IPS-18c (cell line): ENCODE results near the gene PBXIP1.

Experiments used
- H3K4me3 ChIP-seq: 2 replicates; pipeline ENCODE4 v1.7.0; 2013; ENCODE audit warnings: low read depth, mild to moderate bottlenecking, low read length, moderate library complexity; ENCODE audit not compliant: insufficient read depth
- H3K9me3 ChIP-seq: one replicate; pipeline ENCODE4 v1.6.1; 2013; ENCODE audit warnings: mild to moderate bottlenecking, low read length, moderate library complexity; ENCODE audit not compliant: control insufficient read depth, insufficient read depth

PBXIP1 gene

DNA sequence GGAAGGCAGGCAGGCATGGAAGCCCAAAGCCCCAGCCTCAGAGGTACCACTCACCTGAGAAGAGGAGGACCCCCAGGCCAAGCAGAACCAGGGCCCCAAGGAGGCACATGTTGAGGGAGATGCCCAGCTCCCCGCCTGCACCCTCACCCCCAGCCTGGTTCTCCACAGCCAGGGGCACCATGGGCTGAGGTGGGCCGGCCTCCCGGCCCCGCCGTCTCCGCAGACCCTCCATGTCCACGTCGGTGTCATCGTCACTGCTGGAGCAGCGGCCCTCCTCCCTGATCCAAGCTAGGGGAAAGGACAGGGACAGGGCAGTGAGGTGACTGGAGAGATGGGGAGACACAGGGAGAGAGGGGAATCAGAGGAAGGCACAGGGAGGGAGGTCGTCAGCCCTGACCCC lies 7.8 kb downstream of the PBXIP1 start:
- Histone ChIP-seq H3K4me3 (no peak overlapping the region), H3K9me3 (no peaks in the 10 kb centered on the region)

DNA sequence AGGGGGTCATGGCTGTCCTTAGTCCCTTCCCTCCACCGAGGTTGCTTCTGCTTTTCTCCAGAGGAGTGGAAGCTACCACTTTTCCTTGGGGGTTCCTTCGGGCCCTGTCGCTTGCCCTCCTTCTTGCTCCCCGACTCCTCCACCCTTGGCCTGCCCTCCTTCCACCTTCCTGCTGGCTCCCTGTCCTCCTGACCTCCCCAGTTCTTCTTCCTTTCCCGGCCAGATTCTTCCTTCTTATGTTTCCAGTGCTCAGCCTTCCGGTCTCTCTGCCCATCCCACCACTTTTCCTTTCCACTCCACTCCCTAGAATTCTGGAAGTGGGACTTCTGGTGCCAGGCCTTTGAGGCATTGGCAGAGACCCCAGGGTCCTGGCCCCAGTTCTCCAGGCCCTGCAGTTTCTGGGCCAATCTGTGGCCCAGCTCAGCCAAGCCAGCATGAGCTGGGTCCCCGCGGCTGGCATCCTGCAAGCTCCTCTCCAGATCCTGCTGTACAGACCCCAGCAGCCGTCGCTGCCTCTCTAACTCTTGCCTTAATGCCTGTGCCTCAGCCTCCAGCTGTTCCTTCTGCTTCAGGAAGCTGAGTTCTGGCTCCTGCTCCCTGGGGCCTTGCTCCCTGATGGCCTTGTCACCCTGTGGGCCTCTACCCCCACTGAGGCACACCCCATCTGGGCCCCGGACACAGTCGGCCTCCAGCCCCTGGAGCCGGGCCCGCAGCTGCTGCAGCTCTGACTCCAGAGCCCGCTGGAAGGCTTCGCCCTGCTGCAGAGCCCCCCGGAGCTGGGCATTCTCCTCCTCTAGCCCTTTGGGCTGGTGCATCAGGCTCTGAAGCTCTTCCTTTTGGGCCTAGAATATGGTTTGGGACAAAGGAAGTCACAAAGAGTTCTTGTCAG lies 9.7 kb downstream of the PBXIP1 start:
- Histone ChIP-seq H3K4me3 (no peak overlapping the region), H3K9me3 (no peaks in the 10 kb centered on the region)

DNA sequence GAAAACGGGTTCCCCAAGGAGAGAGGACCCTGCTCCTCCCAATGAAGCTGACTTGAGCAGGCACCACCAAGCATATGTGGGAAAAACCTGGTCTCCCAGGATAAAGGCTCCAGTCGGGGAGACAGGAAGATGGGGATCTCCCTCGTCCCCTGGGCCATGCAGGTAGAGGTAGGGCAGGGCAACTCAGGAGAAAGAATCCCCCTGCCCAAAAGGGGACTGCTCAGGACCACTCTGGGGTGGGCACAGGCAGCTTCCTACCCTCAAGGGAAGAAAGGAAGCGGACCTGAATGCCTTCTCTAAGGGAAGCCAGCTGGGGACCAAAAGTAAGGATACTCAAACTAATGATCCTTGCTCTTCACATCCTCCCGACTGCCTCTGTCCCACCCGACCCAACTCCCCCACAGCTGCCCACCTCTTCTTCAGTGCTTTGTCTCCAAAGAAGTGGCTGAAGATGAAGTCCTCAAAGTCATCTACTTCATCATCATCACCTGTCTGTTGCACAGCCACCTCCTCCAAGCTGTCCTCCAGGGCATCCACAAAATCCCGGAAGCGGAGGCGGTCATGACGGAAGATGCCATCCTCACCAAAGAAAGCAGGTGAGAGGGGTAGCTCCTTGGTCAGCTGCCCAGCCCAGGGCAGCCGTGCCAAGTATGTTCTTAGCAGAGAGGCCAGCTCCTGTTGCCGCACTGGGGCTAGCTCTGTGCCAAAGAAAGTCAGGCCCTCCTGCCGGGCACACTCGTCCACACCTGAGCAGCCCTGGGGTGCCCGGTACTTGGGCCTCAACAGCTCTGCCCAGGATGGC lies 10.5 kb downstream of the PBXIP1 start:
- Histone ChIP-seq H3K9me3 (no peaks in the 10 kb centered on the region), H3K4me3 (no peak overlapping the region)

DNA sequence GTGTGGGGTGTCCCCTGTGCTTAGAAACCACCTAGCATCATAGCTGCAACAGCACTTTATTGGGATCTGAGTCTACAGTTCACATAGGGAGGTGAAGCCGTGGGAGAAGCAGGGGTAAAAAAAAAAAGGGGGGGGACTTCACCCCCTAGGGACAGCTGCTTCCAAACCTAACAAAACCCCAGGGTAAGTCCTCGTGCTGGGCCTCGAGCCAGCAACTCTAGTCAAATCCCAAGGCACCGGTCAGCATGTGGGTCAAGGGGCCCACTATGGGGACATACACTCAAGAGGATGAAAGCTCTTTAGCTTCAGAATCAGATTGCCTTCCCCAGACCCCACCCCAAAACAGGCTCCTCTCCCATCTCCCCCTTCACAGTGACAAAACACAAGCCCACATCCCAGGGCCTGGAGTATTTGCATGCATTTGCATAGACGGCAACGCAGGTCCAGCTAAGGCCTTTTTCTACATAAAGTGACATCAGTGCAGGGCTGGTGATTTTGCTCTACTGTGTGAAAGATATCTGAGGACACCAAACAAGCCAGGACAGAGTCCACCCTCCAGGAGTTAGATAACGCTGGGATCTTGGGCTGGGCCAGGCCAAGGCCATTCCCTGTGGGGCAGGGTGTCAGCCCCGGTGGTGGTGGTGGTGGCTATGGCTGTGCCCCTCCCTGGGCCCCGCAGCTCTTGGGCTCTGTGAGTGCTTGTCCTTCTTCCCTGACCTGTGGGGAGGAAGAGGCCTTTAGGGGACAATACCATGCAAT lies 11.3 kb downstream of the PBXIP1 start:
- Histone ChIP-seq H3K4me3 (no peak overlapping the region), H3K9me3 (no peaks in the 10 kb centered on the region)

DNA sequence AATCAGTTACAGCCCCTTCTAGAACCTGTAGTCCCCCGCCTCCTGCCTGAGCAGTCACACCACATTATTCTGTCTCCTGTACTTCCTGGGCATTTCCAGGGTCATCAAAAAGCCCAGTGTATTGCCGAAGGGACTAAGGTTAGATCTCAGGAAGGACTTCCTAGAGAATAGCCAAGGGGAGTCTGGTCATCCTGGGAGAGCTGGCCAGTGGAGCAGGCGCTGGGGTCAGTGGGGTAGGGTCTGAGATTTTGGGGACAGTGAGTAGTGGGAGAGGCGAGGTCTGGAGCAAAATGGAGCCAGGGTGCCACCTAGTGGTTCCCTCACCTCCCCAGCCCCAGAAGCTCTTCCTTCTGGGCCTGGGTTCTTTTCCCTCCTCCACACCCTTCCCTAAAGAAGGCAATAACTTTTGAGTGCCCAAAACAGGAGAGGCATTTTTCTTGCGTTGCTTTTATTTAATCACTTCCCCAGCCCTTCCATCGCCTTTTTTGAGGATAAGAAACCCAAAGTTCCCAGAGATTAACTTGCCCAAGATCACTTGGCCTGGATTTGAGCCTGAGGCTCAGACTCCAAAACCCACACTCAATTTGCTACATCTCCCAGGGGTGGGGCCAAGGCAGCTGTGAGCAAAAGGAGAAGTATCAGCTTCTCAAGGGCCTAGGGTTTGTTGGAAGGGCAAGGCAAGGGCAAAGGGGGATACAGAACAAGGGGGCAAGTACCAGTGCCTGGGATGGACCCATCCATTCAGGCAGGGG lies 12.1 kb downstream of the PBXIP1 start:
- Histone ChIP-seq H3K9me3 (no peaks in the 10 kb centered on the region), H3K4me3 (no peak overlapping the region)

DNA sequence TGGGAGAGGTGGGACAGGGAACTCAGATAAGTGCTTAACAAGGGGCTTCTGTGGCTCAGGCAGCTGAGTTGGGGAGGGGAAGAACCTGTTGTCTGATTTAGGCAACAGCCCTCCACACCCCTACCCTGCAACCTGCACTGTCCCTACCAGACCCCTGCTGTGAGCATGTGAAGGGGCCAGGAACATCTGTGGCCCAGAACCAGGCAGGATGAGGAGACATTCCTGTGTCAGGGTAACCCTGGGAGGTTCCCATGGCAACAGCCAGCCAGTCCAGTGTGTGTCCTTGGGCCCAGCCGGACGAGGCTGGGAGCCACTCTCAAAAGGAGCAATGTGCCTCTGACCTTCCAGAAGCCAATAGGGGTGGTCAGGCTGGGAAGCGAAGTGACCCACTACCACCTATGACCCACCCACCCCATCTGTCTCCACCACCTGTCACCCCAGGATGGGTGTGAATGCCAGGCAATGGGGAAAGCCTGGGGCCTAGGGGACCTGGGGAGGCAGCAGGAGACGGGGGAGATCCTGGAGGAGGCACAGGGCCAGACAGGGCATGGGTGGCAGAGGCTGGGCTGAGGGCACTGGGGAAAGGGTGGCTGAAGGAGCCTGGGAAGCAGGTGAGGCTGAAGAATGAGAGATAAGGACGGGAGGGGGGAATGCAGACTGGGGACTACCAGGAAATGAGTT lies 14.4 kb downstream of the PBXIP1 start:
- Histone ChIP-seq H3K4me3 (no peak overlapping the region), H3K9me3 (no peaks in the 10 kb centered on the region)

DNA sequence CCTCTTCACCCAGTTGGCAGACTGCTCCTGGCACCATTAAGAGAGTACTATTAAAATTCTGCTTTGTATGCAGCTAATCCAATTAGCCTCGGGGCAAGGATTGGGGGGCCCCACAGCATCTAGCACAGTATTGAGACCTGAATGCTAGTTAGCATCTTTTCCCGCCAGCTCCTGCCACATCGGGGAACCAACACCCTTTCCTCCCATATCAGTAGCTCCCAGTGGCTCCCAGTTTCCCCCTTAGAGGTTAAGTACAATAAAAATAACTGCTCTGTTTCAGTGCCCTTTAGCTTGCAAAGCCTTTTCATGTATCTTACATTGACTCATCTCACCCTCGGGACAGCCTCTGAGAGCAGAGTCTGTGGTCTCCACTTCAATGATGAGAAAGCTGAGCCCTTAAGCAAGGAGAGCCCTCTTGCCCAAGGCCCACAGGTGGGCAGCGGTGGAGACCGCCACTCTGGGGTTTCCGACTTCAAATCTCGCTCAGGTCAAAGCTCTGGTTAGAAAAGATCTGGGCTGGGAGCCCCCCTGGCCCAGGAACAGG lies 15.2 kb downstream of the PBXIP1 start:
- no peak overlapping the region for H3K4me3 ChIP-seq
- H3K9me3 ChIP-seq, result no peaks in the 10 kb centered on the region

DNA sequence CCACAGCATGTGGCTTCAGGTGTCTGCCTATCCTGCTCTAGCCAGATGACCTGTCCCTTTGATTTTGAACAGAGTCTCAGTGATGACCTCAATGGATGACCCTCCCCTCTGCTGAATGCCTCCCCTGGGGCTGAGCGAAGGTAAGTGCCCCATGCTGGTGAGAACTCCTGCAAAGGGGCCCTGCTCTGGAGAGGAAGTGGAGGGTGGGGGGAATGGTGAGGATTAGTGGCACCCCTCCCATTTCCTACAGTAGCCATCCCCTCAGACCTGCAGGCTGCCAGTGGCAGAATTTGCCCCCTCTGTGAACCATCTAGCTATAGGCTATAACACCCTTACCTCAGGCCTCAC lies 15.7 kb downstream of the PBXIP1 start:
- H3K4me3 ChIP-seq, result no peak overlapping the region
- no peaks in the 10 kb centered on the region for H3K9me3 ChIP-seq

DNA sequence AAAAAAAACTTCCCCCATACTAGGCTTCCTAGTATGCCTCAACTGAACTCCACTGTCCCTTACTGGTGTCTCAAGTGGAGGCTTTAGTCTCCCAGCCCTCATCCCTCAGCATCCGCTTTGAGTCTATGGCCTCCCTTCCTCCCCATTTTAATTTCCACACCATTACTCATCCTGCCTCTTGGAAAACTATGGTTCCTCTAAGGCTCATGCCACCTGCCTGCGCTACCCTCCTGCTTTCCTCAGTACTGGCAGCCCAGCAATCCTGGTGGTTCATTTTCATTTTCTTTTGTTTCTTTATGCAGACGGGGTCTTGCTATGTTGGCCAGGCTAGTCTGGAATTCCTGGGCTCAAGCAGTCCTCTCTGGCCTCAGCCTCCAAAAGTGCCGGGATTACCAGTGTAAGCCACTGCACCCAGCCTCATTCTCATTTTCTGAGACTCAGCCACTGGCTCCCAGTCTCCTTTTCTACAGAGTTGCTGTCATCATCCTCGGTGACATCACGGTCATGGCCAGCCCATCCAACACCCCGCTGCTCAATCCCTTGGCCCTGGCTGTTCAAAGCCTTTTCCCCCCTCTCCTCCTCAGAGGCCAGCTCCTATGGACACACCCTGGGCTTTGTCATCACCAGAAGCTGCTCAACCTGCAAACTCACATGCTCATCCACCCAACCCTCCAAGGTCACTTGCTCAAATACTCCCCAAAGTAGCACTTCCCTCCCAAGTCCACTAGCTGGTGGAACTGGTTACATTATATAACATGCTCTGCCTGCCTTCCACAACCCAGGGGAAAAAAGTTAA lies 17.1 kb downstream of the PBXIP1 start:
- Histone ChIP-seq H3K4me3 (no peak overlapping the region), H3K9me3 (no peaks in the 10 kb centered on the region)

DNA sequence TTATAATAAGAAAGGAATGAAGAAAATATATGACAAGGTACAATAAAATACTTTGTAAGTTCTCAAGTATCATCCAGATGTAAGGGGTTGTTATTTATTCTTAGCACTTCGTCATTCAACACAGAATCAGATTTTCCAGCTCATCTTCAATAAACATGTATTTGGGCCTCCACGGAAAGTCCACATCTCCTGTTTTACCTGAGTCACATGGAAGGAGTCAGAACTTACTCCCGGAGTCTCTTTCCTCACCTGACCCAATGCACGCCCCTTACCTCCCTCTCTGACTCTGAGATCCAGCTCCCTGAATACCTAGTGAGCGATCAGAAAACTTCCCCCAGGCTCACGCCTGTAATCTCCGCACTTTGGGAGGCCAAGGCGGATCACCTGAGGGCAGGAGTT lies 17.9 kb downstream of the PBXIP1 start:
- H3K9me3 ChIP-seq, result no peaks in the 10 kb centered on the region

DNA sequence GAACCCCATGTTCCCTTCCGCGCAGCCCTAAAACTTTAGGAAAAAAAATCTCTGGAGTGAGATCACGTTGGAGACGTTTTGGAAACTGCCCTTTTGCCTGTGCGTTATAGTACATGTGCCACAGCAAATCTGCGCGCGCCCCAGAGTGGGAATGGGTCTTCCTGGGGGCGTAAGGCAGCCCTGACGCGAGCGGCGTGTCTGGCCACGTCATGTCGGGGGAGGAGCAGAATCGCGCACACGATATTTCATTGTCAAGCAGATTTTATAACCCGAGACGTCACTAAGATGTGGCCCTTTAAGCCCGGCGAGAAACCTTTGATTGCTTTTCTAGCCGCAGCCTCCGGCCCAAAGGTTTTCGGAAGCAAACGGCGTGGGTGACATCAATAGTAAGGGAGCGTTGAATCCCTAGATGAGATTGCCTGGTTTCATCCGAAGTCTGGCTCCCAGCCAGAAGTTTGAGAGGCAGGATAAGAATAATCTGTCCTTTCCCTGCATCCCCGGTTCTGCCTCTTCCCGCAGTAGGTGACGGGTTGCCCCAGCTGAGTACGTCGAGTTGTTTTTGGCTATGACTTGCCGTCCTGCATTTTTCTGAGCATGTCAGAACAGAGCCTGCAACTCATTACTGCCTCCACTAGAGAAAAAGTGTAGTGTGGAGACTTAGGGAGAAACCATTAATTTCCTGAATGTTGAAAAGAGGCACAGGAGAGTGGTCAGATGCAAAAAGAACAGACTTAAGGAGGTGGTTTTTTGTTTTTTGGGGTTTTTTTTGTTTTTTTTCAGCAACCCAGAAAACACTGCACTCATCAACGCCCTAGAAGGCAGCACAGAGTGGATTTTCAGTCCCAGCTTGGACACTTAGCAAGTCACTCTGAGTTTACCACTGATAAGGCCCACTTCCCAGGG lies 18.6 kb downstream of the PBXIP1 start:
- Histone ChIP-seq H3K4me3 (peak overlapping the region; percentile 56), H3K9me3 (no peaks in the 10 kb centered on the region)

More for the DNA sequence above, 17.9 kb downstream of the PBXIP1 start:
- no peak overlapping the region for H3K4me3 ChIP-seq

DNA sequence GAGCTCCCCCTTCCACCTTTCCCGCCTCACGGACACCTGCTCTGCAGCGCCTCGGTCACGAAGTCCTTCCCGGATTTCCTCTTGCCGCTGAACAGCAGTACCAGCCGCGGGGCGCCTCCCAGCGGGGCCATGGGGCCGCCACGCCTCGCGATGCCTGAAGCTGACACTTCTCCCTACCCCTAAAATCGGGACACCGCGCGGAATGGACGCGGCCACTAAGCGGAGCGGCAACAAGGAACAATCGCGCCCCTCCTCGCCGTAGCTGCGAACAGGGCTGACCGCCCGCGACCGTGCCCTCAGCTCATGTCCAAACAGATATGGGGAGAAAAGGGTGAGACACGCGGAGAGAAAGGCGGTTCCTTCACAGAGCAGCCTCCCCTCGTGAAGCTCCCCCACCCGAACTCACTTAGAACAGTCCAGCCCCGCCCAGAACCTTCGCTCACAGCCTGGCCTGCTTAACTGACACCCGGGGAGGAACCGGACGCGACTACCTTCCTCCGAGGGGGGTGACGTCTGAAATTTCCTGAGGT lies 19.3 kb downstream of the PBXIP1 start, which contains the start of gene PMVK:
Gene PMVK, minus strand, starts transcription at position 165 of the 530 bp plus-strand sequence. Its CDS starts 34 bp downstream, at position 131.
- no peaks in the 10 kb centered on the region for H3K9me3 ChIP-seq
- peak within 1 kb of the TSS; percentile 56 for H3K4me3 ChIP-seq

DNA sequence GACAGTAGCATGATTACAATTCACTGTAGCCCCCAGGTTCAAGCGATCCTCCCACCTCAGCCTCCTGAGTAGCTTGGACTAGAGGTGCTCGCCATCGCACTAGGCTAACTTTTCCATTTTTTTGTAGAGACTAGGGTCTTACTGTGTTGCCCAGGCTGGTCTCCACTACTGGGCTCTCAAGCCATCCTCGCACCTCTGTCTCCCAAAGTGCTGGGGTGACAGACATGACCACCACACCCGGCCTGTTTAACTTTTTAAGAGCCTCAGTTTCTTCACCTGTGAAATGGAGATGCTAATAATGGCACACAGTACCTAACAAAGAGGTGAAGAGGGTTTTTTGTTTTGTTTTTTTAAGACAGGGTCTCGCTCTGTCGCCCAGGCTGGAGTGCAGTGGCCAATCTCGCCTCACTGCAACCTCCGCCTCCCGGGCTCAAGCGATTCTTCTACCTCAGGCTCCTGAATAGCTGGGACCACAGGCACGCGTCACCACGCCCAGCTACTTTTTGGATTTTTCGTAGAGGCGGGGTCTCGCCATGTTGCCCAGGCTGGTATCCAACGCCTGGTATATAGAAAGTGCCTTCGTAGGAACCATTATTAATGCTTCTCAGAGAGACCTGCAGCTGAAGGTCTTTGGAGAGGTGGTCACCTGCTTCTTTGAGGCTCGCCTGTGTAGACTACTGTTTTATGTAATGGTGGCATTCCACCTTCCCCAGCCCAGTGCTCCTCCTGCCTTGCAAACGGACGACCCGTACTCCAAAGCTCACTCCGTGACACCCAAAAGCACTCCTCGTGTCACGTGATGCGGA lies 19.9 kb downstream of the PBXIP1 start:
- H3K9me3 ChIP-seq, result no peaks in the 10 kb centered on the region
- peak overlapping the region; percentile 56 for H3K4me3 ChIP-seq
